HEK293 (cell line): ENCODE measurements around the gene BRCA2.

Source experiments
- CTCF ChIA-PET: fragments of 350-600 bp; formaldehyde crosslinking; extraction: SDS; loops from one replicate; lab custom pipeline; 2021; ENCODE audit warnings: antibody characterized with exemption; lab: Yijun Ruan, JAX
- POLR2A ChIA-PET: fragments of 300-600 bp; formaldehyde crosslinking; extraction: SDS; loops from one replicate; lab custom pipeline; 2020; ENCODE audit warnings: antibody characterized with exemption, inconsistent platforms; lab: Yijun Ruan, JAX
- H3K27ac ChIP-seq: fragments of 200-500 bp; sonication (Bioruptor generic); 2 replicates; pipeline ENCODE4 v1.5.1; 2014; ENCODE audit warnings: low read depth, low read length, control low read depth, inconsistent platforms; ENCODE audit errors: extremely low read depth
- H3K36me3 ChIP-seq, 2 experiments: fragments of 200-500 bp in 1 of 2; sonication (Bioruptor generic) in 1 of 2; 1 replicate in 1 of 2; 2 replicates in 1 of 2; pipeline ENCODE4 v1.5.1; 2014 to 2017; ENCODE audit warnings: inconsistent platforms in 2 of 2, low read length in 2 of 2; ENCODE audit not compliant: control insufficient read depth in 2 of 2, insufficient read depth in 1 of 2
- H3K4me1 ChIP-seq: fragments of 200-500 bp; sonication (Bioruptor generic); 2 replicates; pipeline ENCODE4 v1.5.1; 2014; ENCODE audit warnings: mild to moderate bottlenecking, low read length, inconsistent platforms; ENCODE audit not compliant: control insufficient read depth, insufficient read depth
- H3K4me3 ChIP-seq: 2 replicates; pipeline ENCODE4 v1.5.1; 2011; ENCODE audit warnings: low read depth, mild to moderate bottlenecking, control low read depth, low read length, moderate library complexity
- H3K9me3 ChIP-seq: fragments of 200-500 bp; sonication (Bioruptor generic); 2 replicates; pipeline ENCODE4 v1.5.1; 2014; ENCODE audit warnings: low read depth, low read length, inconsistent platforms; ENCODE audit not compliant: control insufficient read depth, insufficient read depth
- BCL11B ChIP-seq: fragments of 450-650 bp; formaldehyde crosslinking; IDR thresholded peaks from 2 replicates; pipeline ENCODE4 v1.5.1; 2016; ENCODE audit warnings: low read depth, missing biosample characterization, missing genetic modification characterization
- MYNN ChIP-seq: fragments of 450-650 bp; formaldehyde crosslinking; IDR thresholded peaks from 2 replicates; pipeline ENCODE4 v1.5.1; 2016; ENCODE audit warnings: missing biosample characterization, missing genetic modification characterization, borderline replicate concordance
- ZFHX2 ChIP-seq: fragments of 450-650 bp; formaldehyde crosslinking; conservative IDR thresholded peaks from 2 replicates; pipeline ENCODE4 v1.5.1; 2016; ENCODE audit warnings: missing biosample characterization, missing genetic modification characterization
- ZFP69B ChIP-seq: fragments of 450-650 bp; formaldehyde crosslinking; IDR thresholded peaks from 2 replicates; pipeline ENCODE4 v1.5.1; 2016; ENCODE audit warnings: missing biosample characterization, missing genetic modification characterization
- ZNF266 ChIP-seq: fragments of 450-650 bp; formaldehyde crosslinking; IDR thresholded peaks from 2 replicates; pipeline ENCODE4 v1.5.1; 2016; ENCODE audit warnings: missing biosample characterization, missing genetic modification characterization, low read depth
- ZNF530 ChIP-seq: fragments of 450-650 bp; formaldehyde crosslinking; IDR thresholded peaks from 2 replicates; pipeline ENCODE4 v1.5.1; 2016; ENCODE audit warnings: low read depth, missing biosample characterization, missing genetic modification characterization
- ZNF561 ChIP-seq: fragments of 450-650 bp; IDR thresholded peaks from 2 replicates; pipeline ENCODE4 v1.5.1; 2018; ENCODE audit warnings: missing biosample characterization, missing genetic modification characterization, borderline replicate concordance
- ZNF707 ChIP-seq: fragments of 450-650 bp; formaldehyde crosslinking; IDR thresholded peaks from 2 replicates; pipeline ENCODE4 v1.5.1; 2016; ENCODE audit warnings: missing biosample characterization, missing genetic modification characterization
- ZNF792 ChIP-seq: fragments of 450-650 bp; formaldehyde crosslinking; IDR thresholded peaks from 2 replicates; pipeline ENCODE4 v1.5.1; 2016; ENCODE audit warnings: missing biosample characterization, missing genetic modification characterization
- ZNF830 ChIP-seq: fragments of 450-650 bp; IDR thresholded peaks from 2 replicates; pipeline ENCODE4 v1.5.0; 2018; ENCODE audit warnings: missing biosample characterization, missing genetic modification characterization, low read depth, mild to moderate bottlenecking, moderate library complexity
- TF ChIP-seq, protein P1 (sequence below): fragments of 450-650 bp; formaldehyde crosslinking; IDR thresholded peaks from 2 replicates; pipeline ENCODE4 v1.5.1; 2016; ENCODE audit warnings: missing biosample characterization, missing genetic modification characterization
- TF ChIP-seq, protein P2 (sequence below): fragments of 450-650 bp; formaldehyde crosslinking; optimal IDR thresholded peaks from 2 replicates; pipeline ENCODE3; 2016; ENCODE audit warnings: missing biosample characterization, mild to moderate bottlenecking, missing genetic modification characterization

The BRCA2 gene

DNA sequence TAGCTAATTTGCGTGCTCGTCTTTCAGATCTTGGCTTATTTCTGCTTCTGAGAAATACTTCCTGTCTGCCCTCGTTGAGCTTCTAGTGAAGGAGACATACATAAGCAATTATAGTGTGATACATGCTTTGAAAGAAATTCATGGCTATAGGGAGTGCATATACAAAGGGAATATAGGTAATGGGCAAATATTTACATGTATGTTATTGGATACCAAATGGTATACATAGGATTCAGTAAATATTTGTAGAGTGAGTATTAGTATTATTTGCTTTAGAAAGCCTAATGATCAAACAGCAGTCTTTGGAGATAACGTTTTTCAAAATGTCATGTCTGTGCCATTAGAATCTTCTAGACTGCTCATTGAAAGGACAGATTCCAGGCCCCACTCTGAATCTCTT lies 5.2 kb downstream of the BRCA2 start:
- no peak overlapping the region for H3K4me3 ChIP-seq
- peaks cover 10 to 40% of the 10 kb centered on the region in 2 experiments; a peak in 2 of 3 replicates for H3K36me3 ChIP-seq
- ChIA-PET CTCF (no interaction called here), POLR2A (no interaction called here)
- no peaks in the 10 kb centered on the region for H3K4me1 ChIP-seq
- no peak for TF ChIP-seq ZNF530 (tag by site-specific recombination)
- TF ChIP-seq, all 188 proteins: peak for 0
- Histone ChIP-seq H3K27ac (no peak overlapping the region), H3K9me3 (no peaks in the 10 kb centered on the region)

DNA sequence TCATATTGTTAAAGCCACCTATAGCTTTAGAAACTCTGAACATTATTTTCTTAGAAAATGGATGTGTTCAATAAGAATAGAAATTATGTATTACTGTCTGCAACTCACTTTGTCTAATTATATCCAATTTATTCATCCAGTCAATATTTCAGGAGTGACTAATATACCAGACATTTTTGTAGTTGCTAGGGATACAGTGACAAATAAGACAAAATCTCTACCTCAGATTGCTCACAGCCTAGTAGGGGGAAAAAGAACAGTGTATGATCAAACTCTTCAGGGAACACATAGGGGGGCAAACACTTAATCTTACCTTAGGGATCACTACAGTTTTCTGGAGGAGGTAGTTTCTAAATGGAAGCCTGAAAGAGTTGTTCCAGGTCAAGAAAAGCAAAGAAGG lies 8.6 kb downstream of the BRCA2 start:
- Histone ChIP-seq H3K4me1 (no peaks in the 10 kb centered on the region), H3K36me3 (peaks cover 18 to 51% of the 10 kb centered on the region in 2 experiments), H3K27ac (no peak overlapping the region), H3K9me3 (no peaks in the 10 kb centered on the region), H3K4me3 (no peak overlapping the region)
- POLR2A ChIA-PET: no interaction called here
- CTCF ChIA-PET: interaction anchor here (0.7 kb wide), 1 partner anchor 1533 kb away, joined by 3 read pairs; no protein-coding TSS in a partner anchor
- TF ChIP-seq ZFP69B (tag by site-specific recombination): no peak
- TF ChIP-seq MYNN (tag by site-specific recombination): no peak
- no peak for TF ChIP-seq ZNF707 (tag by site-specific recombination)
- TF ChIP-seq, protein P1, sequence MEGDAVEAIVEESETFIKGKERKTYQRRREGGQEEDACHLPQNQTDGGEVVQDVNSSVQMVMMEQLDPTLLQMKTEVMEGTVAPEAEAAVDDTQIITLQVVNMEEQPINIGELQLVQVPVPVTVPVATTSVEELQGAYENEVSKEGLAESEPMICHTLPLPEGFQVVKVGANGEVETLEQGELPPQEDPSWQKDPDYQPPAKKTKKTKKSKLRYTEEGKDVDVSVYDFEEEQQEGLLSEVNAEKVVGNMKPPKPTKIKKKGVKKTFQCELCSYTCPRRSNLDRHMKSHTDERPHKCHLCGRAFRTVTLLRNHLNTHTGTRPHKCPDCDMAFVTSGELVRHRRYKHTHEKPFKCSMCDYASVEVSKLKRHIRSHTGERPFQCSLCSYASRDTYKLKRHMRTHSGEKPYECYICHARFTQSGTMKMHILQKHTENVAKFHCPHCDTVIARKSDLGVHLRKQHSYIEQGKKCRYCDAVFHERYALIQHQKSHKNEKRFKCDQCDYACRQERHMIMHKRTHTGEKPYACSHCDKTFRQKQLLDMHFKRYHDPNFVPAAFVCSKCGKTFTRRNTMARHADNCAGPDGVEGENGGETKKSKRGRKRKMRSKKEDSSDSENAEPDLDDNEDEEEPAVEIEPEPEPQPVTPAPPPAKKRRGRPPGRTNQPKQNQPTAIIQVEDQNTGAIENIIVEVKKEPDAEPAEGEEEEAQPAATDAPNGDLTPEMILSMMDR (tag by site-specific recombination): no peak
- TF ChIP-seq ZNF266 (tag by site-specific recombination): no peak
- TF ChIP-seq, protein P2, sequence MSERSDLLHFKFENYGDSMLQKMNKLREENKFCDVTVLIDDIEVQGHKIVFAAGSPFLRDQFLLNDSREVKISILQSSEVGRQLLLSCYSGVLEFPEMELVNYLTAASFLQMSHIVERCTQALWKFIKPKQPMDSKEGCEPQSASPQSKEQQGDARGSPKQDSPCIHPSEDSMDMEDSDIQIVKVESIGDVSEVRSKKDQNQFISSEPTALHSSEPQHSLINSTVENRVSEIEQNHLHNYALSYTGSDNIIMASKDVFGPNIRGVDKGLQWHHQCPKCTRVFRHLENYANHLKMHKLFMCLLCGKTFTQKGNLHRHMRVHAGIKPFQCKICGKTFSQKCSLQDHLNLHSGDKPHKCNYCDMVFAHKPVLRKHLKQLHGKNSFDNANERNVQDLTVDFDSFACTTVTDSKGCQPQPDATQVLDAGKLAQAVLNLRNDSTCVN (tag by site-specific recombination): no peak
- no peak for TF ChIP-seq ZNF830 (tag by site-specific recombination)
- TF ChIP-seq ZNF561 (tag by site-specific recombination): no peak

- Histone ChIP-seq H3K4me3 (no peak overlapping the region), H3K36me3 (peaks cover 38 to 50% of the 10 kb centered on the region in 2 experiments), H3K9me3 (no peaks in the 10 kb centered on the region), H3K4me1 (no peaks in the 10 kb centered on the region), H3K27ac (no peak overlapping the region)
- POLR2A ChIA-PET: no interaction called here
- TF ChIP-seq BCL11B (tag by site-specific recombination) (no peak), ZFHX2 (tag by site-specific recombination) (no peak)
- CTCF ChIA-PET: no interaction called here
These were observed 15.1 kb downstream of the BRCA2 start for GRCh38 chr13:32330441-32330840.

- ChIA-PET CTCF (interaction anchor here (0.7 to 1.2 kb wide), 2 partner anchors 16 to 159 kb away, joined by 3 read pairs; no protein-coding TSS in a partner anchor), POLR2A (interaction anchor here (1.4 kb wide), 1 partner anchor 20 kb away, joined by 5 read pairs; the partner anchor contains the start of genes BRCA2 and ZAR1L)
- Histone ChIP-seq H3K9me3 (no peaks in the 10 kb centered on the region), H3K27ac (no peak overlapping the region), H3K4me1 (no peaks in the 10 kb centered on the region), H3K4me3 (no peak overlapping the region), H3K36me3 (peaks cover 45 to 56% of the 10 kb centered on the region in 2 experiments)
- no peak for TF ChIP-seq ZNF792 (tag by site-specific recombination)
These were observed 19.4 kb downstream of the BRCA2 start for GRCh38 chr13:32334671-32335070.
